Stimulated activated CD8-positive, alpha-beta memory T cell treated with anti-CD3 and anti-CD28 coated beads, Interleukin-4, amount 100 ng/mL, for 24 hours (primary cell): Measurements from ENCODE around the gene RABGGTA.
A peak's percentile ranks its signal among the peaks of the same experiment; 100 is the strongest.
"Not testable (repeated sequence)": the region's sequence is repeated elsewhere in the genome, so short reads cannot be mapped to it uniquely, and the experiment has no call there.

Experiments used
- DNase-seq: peaks from one replicate; pipeline ENCODE4 v3.0.0-alpha.2; 2020; ENCODE audit warnings: low read depth

Gene RABGGTA

DNA sequence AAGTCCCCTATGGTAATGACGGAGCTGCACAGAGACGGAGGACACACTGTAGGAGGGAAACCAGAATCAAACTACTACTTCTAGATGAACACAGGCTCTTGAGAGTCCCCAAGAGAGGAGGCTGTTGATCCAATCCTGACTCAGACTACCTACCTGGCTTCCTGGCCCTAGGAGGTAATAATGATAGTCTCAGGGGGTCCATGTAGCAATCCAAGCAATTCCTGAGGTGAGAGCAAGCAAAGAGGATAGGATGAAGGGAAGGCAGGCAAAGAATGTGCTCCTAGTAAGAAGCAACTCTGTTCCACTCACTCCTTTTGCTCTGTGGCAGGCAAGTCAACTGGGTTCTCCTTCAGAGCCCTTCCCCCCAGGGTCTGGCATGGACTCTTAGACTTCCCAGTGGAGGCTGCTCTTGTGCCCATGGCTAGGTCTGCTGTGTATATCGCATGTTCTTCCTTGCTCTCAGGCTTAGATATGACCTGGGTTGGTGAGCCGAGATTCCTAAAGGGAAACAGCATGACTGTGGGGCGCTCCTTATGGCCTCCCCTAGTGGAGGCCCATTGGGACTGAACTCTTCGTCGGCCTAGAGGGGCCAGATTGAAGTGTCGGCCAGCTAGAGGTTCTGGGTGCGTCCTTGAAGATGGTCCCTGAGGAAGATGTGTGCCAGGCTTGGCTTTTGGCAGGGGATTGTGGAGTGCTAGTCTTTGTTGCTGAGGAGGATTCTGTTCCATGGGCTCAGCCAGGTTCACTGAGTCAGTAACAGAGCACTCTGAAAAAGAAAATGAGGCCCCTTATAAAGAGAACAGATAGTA, 31.1 kb downstream of the RABGGTA start:
- no peak for DNase-seq

DNA sequence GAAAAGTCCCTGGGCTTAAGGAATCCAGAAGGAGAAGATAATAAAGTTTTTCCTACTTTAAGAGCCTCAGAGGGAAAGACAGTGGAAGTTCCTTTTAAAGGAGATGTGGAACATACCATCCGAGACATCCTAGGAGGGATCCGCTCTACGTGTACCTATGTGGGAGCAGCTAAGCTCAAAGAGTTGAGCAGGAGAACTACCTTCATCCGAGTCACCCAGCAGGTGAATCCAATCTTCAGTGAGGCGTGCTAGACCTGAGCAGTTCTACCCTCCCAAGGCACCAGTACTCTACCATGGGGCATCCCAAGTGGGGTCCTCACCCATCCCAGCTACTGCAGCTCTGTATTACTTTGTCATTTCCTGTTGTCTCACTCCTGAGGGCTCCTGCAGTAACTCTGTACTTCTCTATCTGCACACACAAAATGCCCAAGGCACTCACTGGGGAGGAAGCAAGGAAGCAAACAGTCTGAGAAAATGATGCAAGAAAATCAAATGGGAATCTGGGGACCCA, 32.8 kb downstream of the RABGGTA start:
- no peak for DNase-seq

DNA sequence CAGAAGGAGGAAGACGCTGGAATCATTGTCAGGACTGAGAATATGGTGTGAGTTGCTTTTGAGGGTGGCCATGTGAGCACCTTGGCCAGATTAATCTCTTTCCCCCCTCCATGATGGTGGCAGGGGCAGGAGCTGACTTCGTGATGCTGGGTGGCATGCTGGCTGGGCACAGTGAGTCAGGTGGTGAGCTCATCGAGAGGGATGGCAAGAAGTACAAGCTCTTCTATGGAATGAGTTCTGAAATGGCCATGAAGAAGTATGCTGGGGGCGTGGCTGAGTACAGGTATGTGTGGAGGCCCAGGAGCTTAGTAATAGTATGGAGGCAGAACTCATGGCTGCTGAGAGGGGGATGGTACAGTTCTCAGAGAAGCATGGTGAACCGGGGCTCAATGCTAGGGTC, 33.3 kb downstream of the RABGGTA start:
- DNase-seq, result no peak

DNA sequence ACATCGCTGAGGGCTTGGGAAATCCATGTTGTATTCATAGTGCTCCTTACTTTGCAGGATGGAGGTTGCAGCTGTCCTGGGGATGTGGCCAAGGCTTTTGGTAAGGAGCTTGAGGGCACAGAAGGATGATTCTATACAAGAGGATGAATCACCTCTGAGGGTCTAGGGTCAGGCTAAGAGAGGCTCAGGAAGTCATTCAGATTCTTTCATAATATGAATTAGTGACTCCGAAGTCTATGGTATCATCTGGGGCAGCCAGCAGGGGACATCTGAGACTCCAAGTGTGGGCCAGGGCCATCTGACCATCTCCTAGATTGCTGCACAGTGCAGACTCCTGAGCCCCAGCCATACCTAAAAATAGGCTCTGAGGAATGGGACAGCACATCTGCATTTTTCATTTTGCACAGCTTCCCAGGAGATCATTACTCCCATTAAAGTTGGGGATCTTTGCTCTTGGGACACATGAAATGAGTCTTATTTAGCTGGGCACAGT, 33.9 kb downstream of the RABGGTA start:
- DNase-seq, result no peak

DNA sequence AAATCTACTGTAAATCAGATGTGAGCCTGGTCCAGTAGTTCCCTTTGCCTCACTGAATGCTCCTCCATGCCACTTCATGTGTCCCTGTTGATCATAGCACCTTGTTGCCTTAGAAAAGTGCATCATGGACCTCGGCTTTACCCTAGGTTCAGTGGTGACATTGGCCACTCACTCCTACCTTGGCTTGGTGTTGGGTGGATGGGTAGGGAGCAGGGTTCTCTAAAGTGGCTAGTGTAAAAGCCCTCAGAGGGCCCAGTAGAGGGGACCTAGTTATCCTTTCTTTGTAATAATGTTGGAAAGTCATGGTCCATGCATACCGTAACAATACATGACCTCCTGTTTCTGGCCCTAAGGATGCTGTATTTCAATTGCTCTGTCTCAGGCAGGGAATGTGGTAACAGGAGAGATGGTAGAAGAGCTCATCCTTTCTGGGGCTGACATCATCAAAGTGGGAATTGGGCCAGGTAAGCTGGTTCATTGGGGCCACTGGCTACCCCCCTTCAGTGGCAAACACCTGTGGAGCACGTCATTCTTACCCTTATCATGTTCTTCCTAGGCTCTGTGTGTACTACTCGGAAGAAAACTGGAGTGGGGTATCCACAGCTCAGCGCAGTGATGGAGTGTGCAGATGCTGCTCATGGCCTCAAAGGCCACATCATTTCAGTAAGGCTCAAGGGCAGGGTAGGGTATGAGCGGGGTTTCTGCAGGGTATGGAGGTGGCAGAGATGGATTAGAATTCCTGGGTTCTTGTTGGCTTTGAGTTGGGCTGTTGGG, 34.5 kb downstream of the RABGGTA start:
- no peak for DNase-seq

DNA sequence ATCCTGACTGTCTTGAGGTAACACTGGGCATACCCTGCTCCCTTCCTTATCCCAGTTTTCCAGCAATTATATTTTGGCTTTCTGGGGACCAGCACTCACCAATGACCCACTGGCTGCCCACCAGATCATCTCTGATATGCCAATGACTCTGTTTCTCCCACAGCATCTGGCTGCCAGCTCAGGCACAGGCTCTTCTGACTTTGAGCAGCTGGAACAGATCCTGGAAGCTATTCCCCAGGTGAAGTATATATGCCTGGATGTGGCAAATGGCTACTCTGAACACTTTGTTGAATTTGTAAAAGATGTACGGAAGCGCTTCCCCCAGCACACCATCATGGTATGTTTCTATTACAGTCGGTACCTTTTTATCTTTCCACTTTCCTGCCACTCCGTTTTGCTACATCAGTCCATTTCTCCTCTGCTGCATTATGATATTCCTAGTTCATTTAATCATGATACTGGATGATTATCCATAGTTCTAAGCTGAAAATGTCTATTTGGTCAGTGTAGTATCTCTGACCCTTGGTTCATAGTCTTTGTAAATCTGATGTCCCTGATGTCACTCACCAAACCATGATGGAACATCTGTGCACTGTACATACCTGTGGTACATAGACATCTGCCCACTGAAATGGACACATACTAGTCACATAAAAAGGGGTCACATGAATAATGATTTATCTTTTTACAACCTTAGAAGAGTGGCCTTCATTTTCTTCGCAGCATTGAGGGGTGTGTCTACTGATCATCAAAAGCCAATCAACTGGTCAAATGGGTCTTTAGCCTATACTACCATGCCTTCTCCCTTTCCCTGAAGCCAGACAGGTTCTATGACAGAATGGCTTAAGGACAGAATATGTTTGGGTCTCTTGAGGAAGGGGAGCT, 35.4 kb downstream of the RABGGTA start:
- no peak for DNase-seq

DNA sequence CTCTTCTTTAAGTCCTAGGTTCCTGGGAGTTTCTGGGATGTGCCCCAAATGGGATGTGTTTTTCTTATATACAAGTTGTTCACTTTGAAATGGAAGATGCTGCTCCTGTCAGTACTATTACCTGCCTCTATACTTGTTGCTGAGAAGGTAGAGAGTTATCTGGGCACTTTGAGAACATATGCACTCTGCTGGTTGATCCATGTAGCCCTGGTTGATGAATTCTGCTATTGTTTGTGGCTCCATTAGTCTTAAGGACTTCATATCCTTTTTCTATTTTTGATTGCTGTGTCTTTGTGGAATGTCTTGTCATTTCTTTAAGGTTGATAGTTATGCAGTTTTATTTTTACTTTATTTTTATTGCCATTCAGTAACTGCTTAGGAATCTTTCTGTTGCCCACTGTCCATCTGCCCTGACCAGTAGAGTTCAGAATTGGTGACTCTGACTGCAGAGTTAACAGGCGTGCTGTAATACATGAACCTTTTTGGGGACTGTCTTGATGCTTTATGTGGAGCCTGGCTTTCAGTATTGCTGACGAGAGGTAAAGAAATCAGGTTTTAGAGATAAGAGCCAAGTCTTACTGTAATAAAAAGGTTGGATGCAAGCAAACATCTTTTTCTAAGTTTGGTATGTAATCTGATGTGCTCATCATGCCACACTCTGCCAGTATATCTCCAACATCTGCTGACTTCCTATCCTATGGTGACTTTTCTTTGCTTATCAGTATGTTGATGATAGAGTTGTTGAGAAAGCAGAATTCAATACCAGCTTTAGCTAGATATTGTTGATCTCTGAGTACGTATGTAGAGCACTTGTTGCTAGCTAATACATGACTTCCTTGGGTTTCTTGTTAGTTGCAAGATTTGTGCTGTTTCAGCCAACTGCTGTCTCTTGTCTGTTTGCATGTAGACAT, 37.0 kb downstream of the RABGGTA start:
- DNase-seq, result no peak

DNA sequence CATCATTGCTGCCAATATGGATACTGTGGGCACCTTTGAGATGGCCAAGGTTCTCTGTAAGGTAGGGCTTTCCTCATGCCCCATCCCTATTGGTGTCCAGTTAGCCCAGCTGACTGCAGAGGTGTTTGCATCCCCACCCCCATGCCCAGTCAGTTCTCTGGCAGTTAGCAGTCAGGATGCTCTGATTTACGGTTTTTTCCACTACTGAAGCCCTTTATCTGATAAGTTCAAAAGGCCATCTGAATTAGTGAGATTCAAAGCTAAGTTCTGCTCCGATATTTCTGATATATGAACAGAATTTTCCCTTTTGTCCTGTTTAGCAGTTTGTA, 37.9 kb downstream of the RABGGTA start:
- no peak for DNase-seq

DNA sequence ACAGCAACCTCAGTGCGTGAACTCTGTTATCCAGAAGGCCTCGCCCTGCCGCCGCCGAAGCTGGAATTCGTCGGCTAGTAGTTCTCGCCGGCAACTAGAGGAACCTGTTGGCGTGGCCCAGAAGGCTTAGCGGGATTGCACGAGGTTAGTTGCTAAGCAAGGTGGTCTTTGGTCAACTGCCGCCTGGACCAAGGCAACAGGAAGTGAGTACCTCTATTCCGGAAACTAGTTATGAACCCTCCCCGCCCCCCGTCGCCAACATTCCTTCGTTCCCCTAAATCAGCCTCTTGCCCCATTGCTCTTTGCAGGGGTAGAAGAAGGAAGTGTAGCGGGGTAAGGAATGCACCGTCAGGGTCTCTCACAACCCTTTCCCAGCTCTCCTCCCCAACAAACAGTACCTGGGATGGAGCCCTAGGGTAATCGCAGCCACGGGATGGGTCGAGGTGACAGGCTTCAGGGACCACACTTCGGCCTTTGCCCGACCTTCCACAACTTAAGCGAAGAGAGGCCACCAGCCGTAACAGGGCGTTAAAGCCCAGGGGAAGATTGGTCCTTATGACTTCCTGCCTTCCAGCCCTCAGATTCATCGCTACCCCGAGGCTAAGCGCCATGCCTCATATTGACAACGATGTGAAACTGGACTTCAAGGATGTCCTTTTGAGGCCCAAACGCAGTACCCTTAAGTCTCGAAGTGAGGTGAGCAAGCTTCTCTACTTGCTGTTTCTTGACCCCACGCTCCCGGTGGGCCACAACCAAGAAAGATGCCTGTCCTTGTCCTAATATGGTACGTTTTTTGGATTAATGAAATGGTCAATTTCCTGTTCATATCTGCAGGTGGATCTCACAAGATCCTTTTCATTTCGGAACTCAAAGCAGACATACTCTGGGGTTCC, 38.5 kb downstream of the RABGGTA start, which contains the start of gene GMPR2:
GMPR2 (plus strand) TSS at position 285 of the 893 bp plus-strand sequence; CDS start at position 610, 325 bp downstream.
- DNase-seq, result no peak

DNA sequence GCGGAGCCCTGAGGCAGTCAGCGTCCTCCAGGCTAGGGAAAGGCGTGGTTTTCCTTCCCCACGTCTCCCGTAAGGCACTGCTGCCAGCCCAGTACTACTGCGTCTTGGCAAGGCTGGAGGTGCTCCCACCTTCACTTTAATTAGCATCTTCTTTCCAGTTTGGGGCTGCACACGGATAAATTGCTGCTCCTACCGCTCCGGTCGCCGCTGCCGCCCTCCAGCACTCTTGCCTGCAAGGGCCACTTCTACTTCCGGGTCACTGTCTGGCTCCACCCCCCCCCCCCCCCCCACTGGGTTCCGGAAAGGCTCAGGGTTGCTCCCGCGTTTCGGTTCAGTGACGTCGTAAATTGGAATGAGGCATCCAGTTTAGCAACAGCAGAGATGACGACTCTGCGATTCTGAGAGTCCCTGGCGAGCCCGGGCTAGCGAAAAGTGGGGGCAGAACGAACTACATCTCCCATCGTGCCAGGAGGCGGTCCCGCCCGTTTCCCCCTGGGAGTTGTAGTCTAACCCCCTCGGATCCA, 39.2 kb downstream of the RABGGTA start, which contains the start of gene NEDD8:
NEDD8 (minus strand) TSS at position 247 of the 524 bp plus-strand sequence; CDS start at position 147, 100 bp downstream.
- peak; percentile 78 for DNase-seq

DNA sequence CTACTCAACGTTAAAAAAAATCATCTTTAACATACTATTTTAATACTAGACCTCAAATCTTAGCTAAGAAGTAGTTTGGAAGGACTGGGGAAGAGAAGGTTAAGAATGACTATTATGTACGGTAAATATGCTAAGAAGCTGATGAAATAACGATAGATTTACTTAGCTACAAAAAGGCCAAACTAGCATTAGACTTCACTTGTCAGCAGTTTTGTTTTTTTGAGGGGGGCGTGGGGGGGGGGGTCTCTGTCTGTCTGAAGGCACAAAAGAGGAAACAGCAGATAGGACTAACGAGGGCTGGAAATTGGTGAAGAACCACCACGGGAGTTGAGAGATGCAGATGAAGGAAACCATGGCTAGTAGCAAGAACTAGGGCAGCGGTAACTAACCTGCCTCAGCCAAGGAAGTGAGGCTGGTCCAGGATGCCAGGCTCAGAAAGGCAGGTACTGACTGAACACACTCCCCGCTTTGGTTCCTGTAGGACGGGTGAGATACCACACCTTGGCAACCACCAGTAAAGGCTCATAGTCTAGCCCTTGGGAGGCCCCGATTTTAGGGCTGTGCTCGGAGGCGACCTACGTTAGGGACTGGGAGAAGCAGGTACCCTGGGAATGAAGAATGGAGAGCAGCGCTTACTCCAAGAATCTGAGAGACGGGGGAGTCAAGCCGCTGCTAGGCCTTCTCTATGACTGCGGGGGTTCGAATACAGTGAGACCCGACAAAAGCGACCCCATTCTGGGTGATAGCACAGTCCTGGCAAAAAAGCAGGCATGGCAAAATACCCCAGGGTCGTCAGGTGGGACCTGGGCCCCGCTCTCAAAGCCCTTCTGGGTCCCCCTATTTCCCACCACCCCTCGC, 39.9 kb downstream of the RABGGTA start:
- DNase-seq, result no peak

DNA sequence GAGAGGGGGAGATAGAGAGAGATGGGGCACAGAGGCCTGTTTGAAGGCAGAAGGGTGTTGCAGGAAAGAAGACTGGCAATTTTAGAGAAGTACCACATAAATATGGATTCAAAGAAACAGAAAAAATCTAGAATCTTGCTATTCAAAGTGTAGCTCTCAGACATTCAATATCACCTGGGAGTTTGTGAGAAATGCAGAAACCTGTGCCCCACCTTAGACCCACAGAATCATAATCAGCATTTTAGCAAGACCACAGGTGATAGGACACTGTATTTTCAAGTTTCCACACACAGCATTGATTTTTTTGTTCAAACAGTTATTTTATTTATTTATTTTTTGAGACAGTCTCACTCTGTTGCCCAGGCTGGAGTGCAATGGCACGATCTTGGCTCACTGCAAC, 42.5 kb downstream of the RABGGTA start:
- DNase-seq, result no peak

DNA sequence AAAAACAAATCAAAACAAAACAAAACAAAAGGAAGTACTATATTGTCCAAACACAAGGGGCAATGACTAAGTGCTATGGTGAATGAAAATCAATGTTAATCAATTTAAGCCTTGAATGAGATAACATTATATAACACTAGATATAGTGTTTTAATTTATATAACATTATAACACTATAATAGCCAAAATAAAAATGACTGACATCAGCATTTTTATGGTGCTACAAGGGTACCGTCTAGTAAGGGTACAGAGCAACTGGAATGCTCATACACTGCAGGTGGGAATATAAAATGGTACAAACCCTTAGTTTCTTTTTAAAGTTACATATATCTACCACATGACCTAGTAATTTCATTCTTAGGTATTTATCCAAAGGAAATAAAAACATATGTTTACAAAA, 44.9 kb downstream of the RABGGTA start:
- no peak for DNase-seq

DNA sequence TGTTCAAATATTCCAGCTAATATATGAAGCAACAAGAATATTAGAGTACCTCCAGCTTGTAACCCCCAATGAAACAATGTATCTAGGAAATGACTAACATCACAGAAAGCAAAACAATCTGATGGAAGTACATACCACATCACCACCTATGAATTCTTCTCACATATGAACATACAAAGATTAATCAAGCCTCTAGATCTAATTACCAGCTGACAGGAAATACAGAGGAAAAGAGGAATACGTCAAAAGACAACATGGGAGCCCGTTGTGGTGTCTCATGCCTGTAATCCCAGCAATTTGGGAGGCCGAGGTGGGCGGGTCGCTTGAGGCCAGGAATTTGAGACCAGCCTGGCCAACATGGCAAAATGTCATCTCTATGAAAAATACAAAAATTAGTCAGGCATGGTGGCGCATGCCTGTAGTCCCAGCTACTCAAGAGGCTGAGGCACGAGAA, 46.8 kb downstream of the RABGGTA start:
- DNase-seq, result no peak

DNA sequence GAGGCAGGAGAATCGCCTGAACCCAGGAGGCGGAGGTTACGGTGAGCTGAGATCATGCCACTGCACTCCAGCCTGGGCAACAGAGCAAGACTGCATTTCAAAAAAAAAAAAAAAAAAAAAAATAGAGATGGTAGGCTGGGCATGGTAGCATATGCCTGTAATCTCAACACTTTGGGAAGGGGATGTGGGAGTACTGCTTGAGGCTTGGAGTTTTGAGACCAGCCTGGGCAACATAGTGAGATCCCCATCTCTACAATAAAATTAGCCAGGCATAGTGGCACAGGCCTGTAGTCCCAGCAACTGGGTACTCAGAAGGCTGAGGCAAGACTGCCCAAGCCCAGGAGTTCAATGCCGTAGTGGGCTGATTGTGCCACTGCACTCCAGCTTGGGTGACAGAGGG, 48.4 kb downstream of the RABGGTA start:
- not testable (repeated sequence) for DNase-seq

DNA sequence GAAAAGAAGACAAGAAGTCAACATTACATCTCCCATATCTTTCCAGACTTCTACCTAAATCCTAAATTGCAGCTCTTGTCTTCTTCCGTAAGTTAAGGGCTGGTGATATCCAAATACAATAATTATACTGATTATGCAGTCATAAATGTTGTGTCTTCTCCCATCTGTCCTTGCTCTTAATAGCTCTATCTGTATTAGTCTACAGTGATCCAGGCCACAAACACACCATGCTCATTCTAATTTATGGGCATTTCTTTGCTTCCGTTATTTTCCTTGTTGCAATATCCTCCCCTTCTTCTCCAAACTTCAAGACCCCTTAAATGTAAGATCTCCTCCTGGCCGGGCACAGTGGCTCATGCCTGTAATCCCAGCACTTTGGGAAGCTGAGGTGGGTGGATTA, 51.9 kb downstream of the RABGGTA start:
- DNase-seq, result no peak

DNA sequence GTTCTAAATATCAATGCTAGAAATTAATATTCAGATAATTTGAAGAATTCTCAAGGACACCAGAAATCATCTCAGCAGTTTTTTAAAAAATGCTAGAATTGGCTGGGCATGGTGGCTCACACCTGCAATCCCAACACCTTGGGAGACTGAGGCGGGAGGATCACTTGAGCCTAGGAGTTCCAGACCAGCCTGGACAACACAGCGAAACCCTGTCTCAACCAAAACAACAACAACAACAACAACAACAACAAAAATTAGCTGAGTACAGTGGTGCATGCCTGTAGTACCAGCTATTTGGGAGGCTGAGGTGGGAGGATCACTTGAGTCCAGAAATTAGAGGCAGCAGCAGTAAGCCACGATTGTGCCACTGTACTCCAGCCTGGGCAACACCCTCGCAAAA, 52.3 kb downstream of the RABGGTA start:
- DNase-seq, result no peak

DNA sequence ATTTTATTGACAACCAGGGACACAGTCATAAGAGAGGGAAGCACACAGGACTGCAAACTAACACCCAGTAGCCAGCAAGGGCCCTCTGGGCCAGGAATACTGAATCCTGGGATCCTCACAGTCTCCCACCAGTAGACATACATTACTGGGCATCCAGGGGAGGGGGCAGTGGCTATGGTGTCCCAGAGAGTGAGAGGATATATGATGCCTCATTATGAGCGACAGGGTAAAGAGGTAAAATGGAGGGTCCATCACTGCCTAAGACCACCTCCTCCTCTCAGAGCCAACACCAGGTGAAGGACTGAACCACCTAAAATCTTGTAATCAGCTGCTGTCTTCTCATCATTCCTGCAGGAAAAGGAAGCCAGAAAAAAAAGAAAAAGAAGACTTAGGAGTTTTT, 54.5 kb downstream of the RABGGTA start:
- not testable (repeated sequence) for DNase-seq

DNA sequence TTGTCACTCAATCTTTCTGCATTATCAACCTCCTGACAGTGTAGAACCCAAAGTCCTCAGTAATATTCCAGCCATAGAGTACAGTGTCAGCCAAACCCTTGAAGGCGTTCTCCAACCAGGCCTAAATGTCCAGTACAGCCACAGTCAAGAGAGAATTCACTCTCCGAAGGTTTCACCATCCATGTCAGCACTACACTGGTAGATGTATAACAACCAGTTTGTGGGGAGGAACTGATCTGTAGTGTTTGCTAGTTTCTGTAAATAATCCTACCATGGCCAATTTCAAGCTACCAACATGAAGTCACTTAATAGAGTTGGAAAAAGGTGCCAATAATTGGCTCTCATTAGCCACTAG, 55.1 kb downstream of the RABGGTA start:
- no peak for DNase-seq
